ENCODE data around the gene PSENEN. TPM values are rescaled to one million over a fixed set of nuclear protein-coding genes. Genes with fewer than 3 reads are reported as not detected.

The PSENEN gene
- total and polyA plus RNA-seq, 2 experiments from 2014 or later: 20.6 to 175 TPM

- Mint-ChIP-seq H3K4me3 (peak within 1 kb of the TSS; percentile 97), H3K27ac (peak within 1 kb of the TSS; percentile 96), H3K9me3 (no peaks in the 10 kb centered on the region; the same call in 1 of the 3 replicates), H3K36me3 (ENCODE audit: low read depth) (peaks cover 2% of the 10 kb centered on the region; the same call in 2 of the 3 replicates), H3K4me1 (peaks cover 20% of the 10 kb centered on the region), H3K27me3 (ENCODE audit: insufficient read depth, low read depth, poor library complexity) (peaks cover 7% of the 10 kb centered on the region)
- H3K4me1 ChIP-seq (ENCODE audit: insufficient read depth): peaks cover 15% of the 10 kb centered on the region
- no peaks in the 10 kb centered on the region for H3F3A ChIP-seq (replicated peaks; ENCODE audit: low read depth)
- peak within 1 kb of the TSS; percentile 74 for H3K4me2 ChIP-seq
- no peaks in the 10 kb centered on the region for H3K9me2 ChIP-seq (ENCODE audit: insufficient read depth)
- peak within 1 kb of the TSS; percentile 66 for H3K4me3 ChIP-seq
- H3K36me3 ChIP-seq (ENCODE audit: insufficient read depth): no peaks in the 10 kb centered on the region
- DNase-seq (ENCODE audit: low spot score) (peak; percentile 100), ATAC-seq (peak; percentile 78)
- 0 out of 2 replicates have a peak within 1 kb of the TSS, but pooled peaks have one; percentile 23 for H2AFZ ChIP-seq
- TF ChIP-seq ETS1 (IDR thresholded peaks at IDR 0.05): peak; percentile 99
- peak; percentile 61; the same call in 1 of the 2 replicates for TF ChIP-seq NANOG (IDR thresholded peaks at IDR 0.05; ENCODE audit: borderline replicate concordance)
- peak; percentile 86 for TF ChIP-seq CREB1 (CRISPR knock-in tag; IDR thresholded peaks at IDR 0.05; ENCODE audit: low read depth)
- peak; percentile 71 for TF ChIP-seq POLR2AphosphoS5 (IDR thresholded peaks at IDR 0.05; ENCODE audit: low read depth)
- TF ChIP-seq, protein P1, sequence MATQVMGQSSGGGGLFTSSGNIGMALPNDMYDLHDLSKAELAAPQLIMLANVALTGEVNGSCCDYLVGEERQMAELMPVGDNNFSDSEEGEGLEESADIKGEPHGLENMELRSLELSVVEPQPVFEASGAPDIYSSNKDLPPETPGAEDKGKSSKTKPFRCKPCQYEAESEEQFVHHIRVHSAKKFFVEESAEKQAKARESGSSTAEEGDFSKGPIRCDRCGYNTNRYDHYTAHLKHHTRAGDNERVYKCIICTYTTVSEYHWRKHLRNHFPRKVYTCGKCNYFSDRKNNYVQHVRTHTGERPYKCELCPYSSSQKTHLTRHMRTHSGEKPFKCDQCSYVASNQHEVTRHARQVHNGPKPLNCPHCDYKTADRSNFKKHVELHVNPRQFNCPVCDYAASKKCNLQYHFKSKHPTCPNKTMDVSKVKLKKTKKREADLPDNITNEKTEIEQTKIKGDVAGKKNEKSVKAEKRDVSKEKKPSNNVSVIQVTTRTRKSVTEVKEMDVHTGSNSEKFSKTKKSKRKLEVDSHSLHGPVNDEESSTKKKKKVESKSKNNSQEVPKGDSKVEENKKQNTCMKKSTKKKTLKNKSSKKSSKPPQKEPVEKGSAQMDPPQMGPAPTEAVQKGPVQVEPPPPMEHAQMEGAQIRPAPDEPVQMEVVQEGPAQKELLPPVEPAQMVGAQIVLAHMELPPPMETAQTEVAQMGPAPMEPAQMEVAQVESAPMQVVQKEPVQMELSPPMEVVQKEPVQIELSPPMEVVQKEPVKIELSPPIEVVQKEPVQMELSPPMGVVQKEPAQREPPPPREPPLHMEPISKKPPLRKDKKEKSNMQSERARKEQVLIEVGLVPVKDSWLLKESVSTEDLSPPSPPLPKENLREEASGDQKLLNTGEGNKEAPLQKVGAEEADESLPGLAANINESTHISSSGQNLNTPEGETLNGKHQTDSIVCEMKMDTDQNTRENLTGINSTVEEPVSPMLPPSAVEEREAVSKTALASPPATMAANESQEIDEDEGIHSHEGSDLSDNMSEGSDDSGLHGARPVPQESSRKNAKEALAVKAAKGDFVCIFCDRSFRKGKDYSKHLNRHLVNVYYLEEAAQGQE (IDR thresholded peaks at IDR 0.05; ENCODE audit: unreplicated experiment): no peak
- H4K20me1 ChIP-seq (replicated peaks; ENCODE audit: insufficient read depth): no peaks in the 10 kb centered on the region
- no peak within 1 kb of the TSS for H3K27ac ChIP-seq (ENCODE audit: low read depth)
- H3K27me3 ChIP-seq (ENCODE audit: insufficient read depth): no peaks in the 10 kb centered on the region
- peaks cover 14% of the 10 kb centered on the region for H3K79me2 ChIP-seq (replicated peaks; ENCODE audit: insufficient read depth)
Measured at GRCh38 chr19:35748106-35749020, 2.9 kb downstream of the PSENEN start, which contains the start of gene LIN37. Gene LIN37 (plus strand): TSS chr19:35748576. CDS start chr19:35748725, 149 bp downstream.

DNA sequence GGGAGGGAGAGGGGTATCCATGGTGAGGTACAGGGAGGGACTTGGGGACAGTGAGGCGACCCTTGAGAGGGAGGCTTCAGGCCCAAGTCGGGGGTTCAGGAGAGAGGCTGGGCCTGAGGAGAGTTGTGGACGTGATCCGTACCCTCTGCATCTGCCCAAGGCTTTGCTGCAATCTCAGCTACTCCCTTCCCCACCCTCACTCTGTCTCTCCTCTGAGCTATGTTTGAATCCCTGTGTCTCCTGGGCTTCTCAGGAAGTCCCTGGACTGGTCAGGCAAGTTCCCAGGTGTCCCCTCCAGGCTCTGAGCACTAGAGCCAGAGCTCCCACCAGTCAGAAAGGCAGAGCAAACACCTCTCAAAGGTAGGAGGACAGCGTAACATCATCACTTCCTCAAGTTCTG, 4.7 kb downstream of the PSENEN start:
- Histone ChIP-seq H3K79me2 (replicated peaks; ENCODE audit: insufficient read depth) (peaks cover 14% of the 10 kb centered on the region), H3K4me2 (no peak overlapping the region), H4K20me1 (replicated peaks; ENCODE audit: insufficient read depth) (no peaks in the 10 kb centered on the region), H3K36me3 (ENCODE audit: insufficient read depth) (no peaks in the 10 kb centered on the region), H3K27ac (ENCODE audit: low read depth) (no peak overlapping the region), H3K4me3 (no peak overlapping the region), H3F3A (replicated peaks; ENCODE audit: low read depth) (no peaks in the 10 kb centered on the region), H3K9me2 (ENCODE audit: insufficient read depth) (no peaks in the 10 kb centered on the region), H3K27me3 (ENCODE audit: insufficient read depth) (peaks cover 6% of the 10 kb centered on the region), H2AFZ (no peak overlapping the region), H3K4me1 (ENCODE audit: insufficient read depth) (peaks cover 15% of the 10 kb centered on the region)
- no peaks in the 10 kb centered on the region; the same call in 1 of the 3 replicates for H3K9me3 Mint-ChIP-seq
- H3K27ac Mint-ChIP-seq: no peak overlapping the region
- H3K4me1 Mint-ChIP-seq: peaks cover 18% of the 10 kb centered on the region
- TF ChIP-seq STAT1 (IDR thresholded peaks at IDR 0.05; ENCODE audit: unreplicated experiment): no peak
- no peak for TF ChIP-seq EZH2phosphoT487 (IDR thresholded peaks at IDR 0.05; ENCODE audit: unreplicated experiment)
- TF ChIP-seq, protein P2, sequence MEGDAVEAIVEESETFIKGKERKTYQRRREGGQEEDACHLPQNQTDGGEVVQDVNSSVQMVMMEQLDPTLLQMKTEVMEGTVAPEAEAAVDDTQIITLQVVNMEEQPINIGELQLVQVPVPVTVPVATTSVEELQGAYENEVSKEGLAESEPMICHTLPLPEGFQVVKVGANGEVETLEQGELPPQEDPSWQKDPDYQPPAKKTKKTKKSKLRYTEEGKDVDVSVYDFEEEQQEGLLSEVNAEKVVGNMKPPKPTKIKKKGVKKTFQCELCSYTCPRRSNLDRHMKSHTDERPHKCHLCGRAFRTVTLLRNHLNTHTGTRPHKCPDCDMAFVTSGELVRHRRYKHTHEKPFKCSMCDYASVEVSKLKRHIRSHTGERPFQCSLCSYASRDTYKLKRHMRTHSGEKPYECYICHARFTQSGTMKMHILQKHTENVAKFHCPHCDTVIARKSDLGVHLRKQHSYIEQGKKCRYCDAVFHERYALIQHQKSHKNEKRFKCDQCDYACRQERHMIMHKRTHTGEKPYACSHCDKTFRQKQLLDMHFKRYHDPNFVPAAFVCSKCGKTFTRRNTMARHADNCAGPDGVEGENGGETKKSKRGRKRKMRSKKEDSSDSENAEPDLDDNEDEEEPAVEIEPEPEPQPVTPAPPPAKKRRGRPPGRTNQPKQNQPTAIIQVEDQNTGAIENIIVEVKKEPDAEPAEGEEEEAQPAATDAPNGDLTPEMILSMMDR (conservative IDR thresholded peaks at IDR 0.05; ENCODE audit: low read depth in 2 of 2): no peak
- TF ChIP-seq JUNB (IDR thresholded peaks at IDR 0.05; ENCODE audit: unreplicated experiment): no peak
- TF ChIP-seq ETS1 (IDR thresholded peaks at IDR 0.05): no peak
- peak overlapping the region; percentile 23; the same call in 1 of the 3 replicates for H3K4me3 Mint-ChIP-seq
- peaks cover 2% of the 10 kb centered on the region; the same call in 1 of the 3 replicates for H3K36me3 Mint-ChIP-seq (ENCODE audit: low read depth)
- H3K27me3 Mint-ChIP-seq (ENCODE audit: insufficient read depth, low read depth, poor library complexity): peaks cover 18% of the 10 kb centered on the region
- no peak for DNase-seq (ENCODE audit: low spot score)
- ATAC-seq: no peak

Measured in GM23338 (cell line).